OCI-LY1 (cell line): ENCODE data around the gene TXNRD1.

ENCODE experiments used
- EZH2 ChIP-seq: fragments of 200-600 bp; sonication (generic), shearing (Covaris generic); IDR thresholded peaks from 2 replicates; pipeline ENCODE4 v1.8.0; 2017; ENCODE audit warnings: borderline replicate concordance, mixed run types, mild to moderate bottlenecking, antibody characterized with exemption, low read length, moderate library complexity, mixed read lengths
- TF ChIP-seq, protein P1 (sequence below): fragments of 200-600 bp; sonication (generic), shearing (Covaris generic); IDR thresholded peaks from 2 replicates; pipeline ENCODE4 v1.5.1; 2017; ENCODE audit warnings: mild to moderate bottlenecking, antibody characterized with exemption, low read length, moderate library complexity, mixed read lengths

DNA sequence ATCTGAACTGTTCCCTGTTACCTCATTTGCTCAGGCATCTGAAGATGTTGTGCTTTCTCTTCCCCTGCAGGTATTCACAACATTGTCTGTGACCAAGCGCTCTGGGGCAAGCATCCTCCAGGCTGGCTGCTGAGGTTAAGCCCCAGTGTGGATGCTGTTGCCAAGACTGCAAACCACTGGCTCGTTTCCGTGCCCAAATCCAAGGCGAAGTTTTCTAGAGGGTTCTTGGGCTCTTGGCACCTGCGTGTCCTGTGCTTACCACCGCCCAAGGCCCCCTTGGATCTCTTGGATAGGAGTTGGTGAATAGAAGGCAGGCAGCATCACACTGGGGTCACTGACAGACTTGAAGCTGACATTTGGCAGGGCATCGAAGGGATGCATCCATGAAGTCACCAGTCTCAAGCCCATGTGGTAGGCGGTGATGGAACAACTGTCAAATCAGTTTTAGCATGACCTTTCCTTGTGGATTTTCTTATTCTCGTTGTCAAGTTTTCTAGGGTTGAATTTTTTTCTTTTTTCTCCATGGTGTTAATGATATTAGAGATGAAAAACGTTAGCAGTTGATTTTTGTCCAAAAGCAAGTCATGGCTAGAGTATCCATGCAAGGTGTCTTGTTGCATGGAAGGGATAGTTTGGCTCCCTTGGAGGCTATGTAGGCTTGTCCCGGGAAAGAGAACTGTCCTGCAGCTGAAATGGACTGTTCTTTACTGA lies 132.9 kb downstream of the TXNRD1 start:
- TF ChIP-seq, protein P1, sequence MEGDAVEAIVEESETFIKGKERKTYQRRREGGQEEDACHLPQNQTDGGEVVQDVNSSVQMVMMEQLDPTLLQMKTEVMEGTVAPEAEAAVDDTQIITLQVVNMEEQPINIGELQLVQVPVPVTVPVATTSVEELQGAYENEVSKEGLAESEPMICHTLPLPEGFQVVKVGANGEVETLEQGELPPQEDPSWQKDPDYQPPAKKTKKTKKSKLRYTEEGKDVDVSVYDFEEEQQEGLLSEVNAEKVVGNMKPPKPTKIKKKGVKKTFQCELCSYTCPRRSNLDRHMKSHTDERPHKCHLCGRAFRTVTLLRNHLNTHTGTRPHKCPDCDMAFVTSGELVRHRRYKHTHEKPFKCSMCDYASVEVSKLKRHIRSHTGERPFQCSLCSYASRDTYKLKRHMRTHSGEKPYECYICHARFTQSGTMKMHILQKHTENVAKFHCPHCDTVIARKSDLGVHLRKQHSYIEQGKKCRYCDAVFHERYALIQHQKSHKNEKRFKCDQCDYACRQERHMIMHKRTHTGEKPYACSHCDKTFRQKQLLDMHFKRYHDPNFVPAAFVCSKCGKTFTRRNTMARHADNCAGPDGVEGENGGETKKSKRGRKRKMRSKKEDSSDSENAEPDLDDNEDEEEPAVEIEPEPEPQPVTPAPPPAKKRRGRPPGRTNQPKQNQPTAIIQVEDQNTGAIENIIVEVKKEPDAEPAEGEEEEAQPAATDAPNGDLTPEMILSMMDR: no peak
- no peak for TF ChIP-seq EZH2
